Measurements from ENCODE around the gene VSTM1.

VSTM1 gene

DNA sequence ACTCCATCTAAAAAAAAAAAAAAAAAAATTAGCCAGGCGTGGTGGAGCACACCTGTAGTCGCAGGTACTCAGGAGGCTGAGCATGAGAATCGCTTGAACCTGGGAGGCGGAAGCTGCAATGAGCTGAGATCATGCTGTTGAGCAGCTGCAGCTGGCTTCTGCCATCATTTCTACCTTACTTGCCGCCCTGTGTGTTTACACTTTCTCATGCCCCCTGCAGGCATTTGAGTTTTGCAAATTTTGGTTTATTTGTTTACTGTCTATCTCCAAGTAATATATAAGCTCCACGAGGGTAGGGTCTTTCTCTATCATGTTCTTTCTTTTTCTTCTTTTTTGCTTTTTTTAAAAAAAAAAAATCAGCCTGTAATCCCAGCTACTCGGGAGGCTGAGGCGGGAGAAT, 54.3 kb downstream of the VSTM1 start:
- DNase-seq = no peak

DNA sequence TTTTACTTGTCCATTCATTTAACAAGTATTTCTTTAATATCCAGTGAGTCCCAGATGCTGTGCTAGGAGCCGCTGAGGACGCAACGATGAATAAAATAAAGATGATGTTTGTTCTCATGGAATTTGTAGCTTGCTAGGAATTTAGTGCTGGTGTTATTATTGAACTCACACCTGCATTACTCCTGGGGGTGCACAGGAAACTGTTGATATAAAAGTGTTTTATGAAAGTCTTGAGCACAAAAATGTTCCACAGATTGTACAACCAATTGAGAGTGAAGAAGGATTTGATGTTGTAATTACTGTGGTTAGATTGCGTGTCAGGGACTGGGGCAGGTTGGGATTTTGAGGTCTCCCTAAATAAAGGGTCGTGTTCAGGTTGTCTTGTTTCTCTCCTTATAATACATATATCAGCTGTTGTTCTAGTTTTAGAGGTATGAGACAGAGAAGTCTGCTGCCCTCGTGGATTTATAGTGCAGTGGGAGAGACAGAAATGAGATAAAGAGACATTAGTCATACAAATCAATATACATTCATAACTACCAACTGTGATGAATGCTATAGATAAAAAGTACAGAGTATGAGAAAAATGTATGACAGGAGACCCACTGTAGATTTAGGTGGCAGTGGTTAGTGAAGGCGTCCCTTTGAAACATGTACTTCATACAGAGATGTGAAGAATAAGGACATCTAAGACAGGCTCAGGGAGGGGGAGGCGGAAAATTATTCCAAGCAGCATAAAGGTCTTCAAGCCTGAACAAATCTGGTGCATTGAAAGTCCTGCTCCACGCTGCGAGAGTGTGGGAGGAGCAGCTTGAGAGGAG, 61.0 kb downstream of the VSTM1 start:
- DNase-seq = no peak

DNA sequence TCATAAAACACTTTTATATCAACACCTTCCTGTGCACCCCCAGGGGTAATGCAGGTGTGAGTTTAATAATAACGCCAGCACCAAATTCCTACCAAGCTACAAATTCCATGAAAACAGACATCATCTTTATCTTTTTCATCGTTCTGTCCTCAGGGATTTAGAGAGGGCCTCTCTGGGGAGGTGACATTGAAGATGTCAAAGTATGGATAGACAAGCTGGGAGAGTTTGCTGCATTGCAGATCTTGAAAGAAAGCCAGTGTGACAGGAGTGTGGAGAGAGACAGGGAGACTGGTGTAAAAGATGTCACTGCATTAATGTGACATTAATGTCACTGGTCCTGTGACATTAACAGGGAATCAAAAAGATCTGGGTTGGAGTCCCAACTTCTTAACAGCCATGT, 62.2 kb downstream of the VSTM1 start:
- DNase-seq = no peak

DNA sequence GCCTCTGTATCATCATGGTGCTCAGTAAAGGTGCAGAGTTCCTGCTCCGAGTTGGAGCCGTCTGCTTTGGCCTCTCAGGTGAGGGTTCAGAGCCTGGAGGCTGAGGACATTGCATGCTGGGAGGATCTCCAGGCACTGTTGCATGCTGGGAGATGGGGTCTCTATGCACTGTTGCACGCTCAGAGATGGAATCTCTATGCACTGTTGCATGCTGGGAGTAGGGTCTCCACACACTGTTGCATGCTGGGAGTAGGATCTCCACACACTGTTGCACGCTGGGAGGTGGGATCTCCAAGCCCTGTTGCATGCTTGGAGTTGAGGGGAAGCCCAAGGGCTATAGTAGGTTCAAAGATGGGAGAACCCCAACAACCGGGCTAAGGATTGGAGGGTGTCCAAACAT, 64.0 kb downstream of the VSTM1 start:
- DNase-seq = no peak

DNA sequence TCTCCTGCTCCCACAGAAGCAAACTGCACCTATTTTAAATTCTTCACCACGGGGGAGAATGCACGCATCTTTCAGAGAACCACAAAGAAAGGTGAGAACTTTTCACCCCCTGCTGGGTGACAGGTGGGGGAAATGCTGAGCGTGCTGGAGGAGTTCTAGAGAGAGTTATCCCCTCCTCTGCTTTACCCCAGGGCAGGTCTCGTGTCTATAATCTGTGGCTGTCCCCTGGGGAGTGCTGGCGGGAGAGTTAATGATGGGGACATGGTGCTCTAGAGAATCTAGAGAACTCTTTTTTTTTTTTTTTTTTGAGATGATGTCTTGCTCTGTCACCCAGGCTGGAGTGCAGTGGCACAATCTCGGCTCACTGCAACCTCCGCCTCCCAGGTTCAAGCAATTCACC, 65.5 kb downstream of the VSTM1 start:
- no peak for DNase-seq

DNA sequence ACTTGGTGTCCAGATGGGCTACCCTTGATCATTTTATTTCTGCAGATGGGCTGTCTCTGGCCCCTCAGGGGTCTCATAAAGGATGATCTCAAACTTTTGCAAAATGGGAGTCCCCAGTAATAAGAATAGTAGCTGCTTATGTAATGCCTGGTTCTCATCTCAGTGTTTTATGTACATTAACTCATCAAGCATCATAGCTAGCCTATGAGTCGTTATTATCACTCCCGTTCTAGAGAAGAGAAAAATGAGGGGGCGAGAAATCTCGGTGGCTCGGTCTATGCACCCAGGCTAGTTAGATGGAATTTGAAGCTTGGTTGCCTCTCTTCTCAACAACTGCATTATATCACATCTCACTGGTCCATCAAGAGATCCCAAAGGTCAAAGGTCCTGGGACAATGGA, 68.9 kb downstream of the VSTM1 start:
- no peak for DNase-seq

DNA sequence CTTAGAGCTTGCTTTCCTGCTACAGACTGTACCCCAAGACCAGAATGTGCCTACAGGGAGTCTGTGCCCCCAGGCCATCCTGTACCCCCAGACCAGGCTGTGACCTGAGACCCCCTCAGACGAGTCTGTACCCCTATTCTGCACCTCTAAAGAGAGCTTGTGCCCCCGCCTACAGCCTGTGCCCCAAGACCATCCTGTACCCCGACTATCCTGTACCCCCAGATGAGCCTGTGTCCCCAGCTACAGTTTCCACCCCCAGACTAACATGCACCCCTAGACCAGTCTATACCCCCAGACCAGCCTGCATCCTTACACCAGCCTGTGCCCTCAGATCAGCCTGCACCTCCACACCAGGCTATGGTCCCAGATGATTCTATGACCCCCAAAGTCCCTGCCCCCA, 70.2 kb downstream of the VSTM1 start:
- no peak for DNase-seq

DNA sequence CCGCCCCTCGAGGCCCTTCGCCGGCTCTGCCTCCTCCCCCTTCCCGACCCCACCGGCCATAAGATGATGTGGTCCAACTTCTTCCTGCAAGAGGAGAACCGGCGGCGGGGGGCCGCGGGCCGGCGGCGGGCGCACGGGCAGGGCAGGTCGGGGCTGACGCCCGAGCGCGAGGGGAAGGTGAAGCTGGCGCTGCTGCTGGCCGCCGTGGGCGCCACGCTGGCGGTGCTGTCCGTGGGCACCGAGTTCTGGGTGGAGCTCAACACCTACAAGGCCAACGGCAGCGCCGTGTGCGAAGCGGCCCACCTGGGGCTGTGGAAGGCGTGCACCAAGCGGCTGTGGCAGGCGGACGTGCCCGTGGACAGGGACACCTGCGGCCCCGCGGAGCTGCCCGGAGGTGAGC, 70.9 kb downstream of the VSTM1 start:
- DNase-seq = no peak

DNA sequence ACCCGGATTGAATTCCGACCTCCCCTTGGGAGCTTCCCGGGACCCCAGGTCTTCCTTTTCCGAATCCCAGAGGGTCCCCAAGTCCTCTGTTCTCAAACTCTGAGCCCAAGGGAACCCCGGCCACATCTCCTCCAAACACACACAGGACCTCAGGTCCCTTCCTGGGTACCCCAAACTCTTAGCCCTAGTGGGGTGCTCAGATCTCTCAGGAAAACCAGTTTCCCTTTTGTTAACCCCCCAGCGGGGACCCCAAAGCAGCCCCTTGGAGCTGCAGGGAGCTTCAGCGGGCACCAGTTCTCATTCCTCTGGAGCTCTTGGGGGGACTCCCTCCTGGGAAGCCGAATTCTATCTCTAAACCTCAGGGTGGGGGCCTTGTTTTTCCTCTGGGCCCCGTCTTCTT, 71.5 kb downstream of the VSTM1 start:
- no peak for DNase-seq

DNA sequence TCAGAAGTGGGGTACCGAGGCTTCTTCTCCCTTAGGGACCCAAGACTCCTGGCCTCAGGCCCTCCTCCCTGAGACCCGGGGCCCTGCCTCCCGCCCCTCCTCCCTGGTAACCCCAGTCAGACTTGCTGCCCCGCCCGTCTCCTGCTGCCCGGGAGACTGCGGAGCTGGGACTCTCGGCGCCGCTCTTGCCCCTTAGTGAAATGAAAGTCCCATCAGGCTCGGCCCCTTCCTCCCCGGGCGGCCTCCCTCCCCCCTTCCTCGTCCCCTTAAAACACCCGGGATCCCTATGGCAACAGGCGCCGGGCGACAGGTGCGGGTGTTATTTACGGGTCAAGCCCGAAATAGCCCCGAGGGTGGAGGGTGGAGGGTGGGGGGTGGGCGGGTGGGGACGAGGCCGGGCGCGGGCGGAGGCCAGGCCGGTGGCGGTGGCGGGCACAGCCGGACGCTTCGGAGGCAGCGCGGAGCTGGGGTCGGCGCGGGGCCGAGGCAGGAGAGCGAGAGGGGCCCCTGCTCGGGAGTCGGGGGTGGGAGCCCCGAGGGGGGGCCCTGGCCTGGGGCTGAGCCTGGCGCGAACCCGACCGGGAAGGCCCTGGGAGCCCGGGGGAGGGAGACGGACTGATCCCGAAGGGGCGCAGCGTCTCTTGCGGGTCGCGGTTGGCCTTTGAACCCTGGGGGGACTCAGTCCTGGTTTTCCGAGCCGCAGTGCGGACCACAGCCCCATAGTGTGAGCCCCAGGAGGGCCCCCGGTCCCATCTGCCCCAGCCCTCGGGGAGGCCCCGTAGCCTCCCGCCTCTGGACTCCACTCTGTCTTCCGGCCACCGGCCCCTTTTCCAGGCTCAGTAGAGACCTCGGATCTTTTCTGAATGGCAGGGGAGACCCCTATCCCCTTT, 72.2 kb downstream of the VSTM1 start, which contains the start of gene CACNG6:
Gene CACNG6, plus strand, starts transcription at position 414 of the 890 bp plus-strand sequence. CDS start 1,241 bp downstream, outside the sequence.
- DNase-seq = no peak
